Endothelial cell (in vitro differentiated cells): ENCODE measurements around the gene THOC6. TPM values are rescaled to one million over a fixed set of nuclear protein-coding genes. Genes with fewer than 3 reads are reported as not detected.

Source experiments
- DNase-seq: peaks from one replicate; pipeline ENCODE4 v3.0.0; 2021; ENCODE audit warnings: low spot score
- H3K27ac Mint-ChIP-seq: one replicate; pipeline ENCODE4 v1.8.0; 2021; ENCODE audit warnings: mixed read lengths, inconsistent platforms; ENCODE audit not compliant: unreplicated experiment
- H3K27me3 Mint-ChIP-seq: one replicate; pipeline ENCODE4 v1.8.0; 2021; ENCODE audit warnings: mild to moderate bottlenecking, moderate library complexity, mixed read lengths, inconsistent platforms; ENCODE audit not compliant: unreplicated experiment
- H3K36me3 Mint-ChIP-seq: one replicate; pipeline ENCODE4 v1.8.0; 2021; ENCODE audit warnings: mild to moderate bottlenecking, low read depth, mixed read lengths, inconsistent platforms; ENCODE audit not compliant: unreplicated experiment
- H3K4me1 Mint-ChIP-seq: one replicate; pipeline ENCODE4 v1.8.0; 2021; ENCODE audit warnings: mild to moderate bottlenecking, mixed read lengths, inconsistent platforms; ENCODE audit not compliant: unreplicated experiment
- H3K4me3 Mint-ChIP-seq: one replicate; pipeline ENCODE4 v1.8.0; 2021; ENCODE audit warnings: mild to moderate bottlenecking, mixed read lengths, inconsistent platforms; ENCODE audit not compliant: unreplicated experiment
- H3K9me3 Mint-ChIP-seq: one replicate; pipeline ENCODE4 v1.8.0; 2021; ENCODE audit warnings: mixed read lengths, inconsistent platforms; ENCODE audit not compliant: unreplicated experiment
- CTCF ChIP-seq: fragments of 200-600 bp; sonication (generic); IDR thresholded peaks from one replicate; pipeline ENCODE4 v1.5.0; 2021; ENCODE audit warnings: antibody characterized with exemption; ENCODE audit not compliant: unreplicated experiment
- total RNA-seq: library from RNA; stranded (reverse); fragmentation: NEBNext Ultra II Directional; extraction: Animal tissue kit (Norgen Biotek cat#: 25700); gene quantifications from one replicate; pipeline ENCODE4 v1.2.1, GENCODE V29; 2021; ENCODE audit not compliant: unreplicated experiment

The THOC6 gene
- total RNA-seq, 1 donor from 2014 or later: 22.9 TPM

GRCh38 chr16:2985893-2986355 lies 37.9 kb upstream of the THOC6 start:
- DNase-seq: no peak
- no peaks in the 10 kb centered on the region for H3K36me3 Mint-ChIP-seq
- TF ChIP-seq CTCF: no peak
- H3K27ac Mint-ChIP-seq: no peak overlapping the region
- H3K4me1 Mint-ChIP-seq: peaks cover 12% of the 10 kb centered on the region
- H3K9me3 Mint-ChIP-seq: no peaks in the 10 kb centered on the region
- no peak overlapping the region for H3K4me3 Mint-ChIP-seq
- H3K27me3 Mint-ChIP-seq: peaks cover 7% of the 10 kb centered on the region

- H3K4me1 Mint-ChIP-seq: peaks cover 4% of the 10 kb centered on the region
- H3K4me3 Mint-ChIP-seq: no peak overlapping the region
- no peak overlapping the region for H3K27ac Mint-ChIP-seq
These were observed 37.1 kb upstream of the THOC6 start for GRCh38 chr16:2986623-2987188.

GRCh38 chr16:2987286-2987685 lies 36.5 kb upstream of the THOC6 start:
- H3K4me1 Mint-ChIP-seq: no peaks in the 10 kb centered on the region
- no peak for TF ChIP-seq CTCF
- no peak overlapping the region for H3K4me3 Mint-ChIP-seq
- H3K27ac Mint-ChIP-seq: no peak overlapping the region
- no peaks in the 10 kb centered on the region for H3K9me3 Mint-ChIP-seq
- H3K36me3 Mint-ChIP-seq: no peaks in the 10 kb centered on the region
- DNase-seq: no peak
- H3K27me3 Mint-ChIP-seq: peaks cover 2% of the 10 kb centered on the region

More at GRCh38 chr16:2986623-2987188, 37.1 kb upstream of the THOC6 start:
- DNase-seq: no peak
- TF ChIP-seq CTCF: no peak
- Mint-ChIP-seq H3K27me3 (peaks cover 4% of the 10 kb centered on the region), H3K9me3 (no peaks in the 10 kb centered on the region), H3K36me3 (no peaks in the 10 kb centered on the region)

GRCh38 chr16:2987833-2988232 lies 36.0 kb upstream of the THOC6 start:
- no peak for TF ChIP-seq CTCF
- Mint-ChIP-seq H3K27ac (no peak overlapping the region), H3K36me3 (no peaks in the 10 kb centered on the region), H3K9me3 (no peaks in the 10 kb centered on the region), H3K27me3 (no peaks in the 10 kb centered on the region), H3K4me3 (no peak overlapping the region), H3K4me1 (no peaks in the 10 kb centered on the region)
- DNase-seq: no peak

GRCh38 chr16:2988590-2989099 lies 35.2 kb upstream of the THOC6 start:
- Mint-ChIP-seq H3K4me1 (no peaks in the 10 kb centered on the region), H3K27ac (no peak overlapping the region), H3K27me3 (peaks cover 2% of the 10 kb centered on the region), H3K9me3 (no peaks in the 10 kb centered on the region), H3K36me3 (no peaks in the 10 kb centered on the region), H3K4me3 (no peak overlapping the region)
- no peak for TF ChIP-seq CTCF
- DNase-seq: no peak
